Hematopoietic multipotent progenitor cell treated with erythropoietin and hydrocortisone succinate and interleukin-3 and kit ligand, for 15 days (in vitro differentiated cells): ENCODE results near the gene FAF2.
"Not testable (repeated sequence)": the region's sequence is repeated elsewhere in the genome, so short reads cannot be mapped to it uniquely, and the experiment has no call there.

Source experiments
- DNase-seq: peaks from one replicate; pipeline ENCODE4 v3.0.0-alpha.2; 2015; ENCODE audit warnings: low spot score

The FAF2 gene, protein sequence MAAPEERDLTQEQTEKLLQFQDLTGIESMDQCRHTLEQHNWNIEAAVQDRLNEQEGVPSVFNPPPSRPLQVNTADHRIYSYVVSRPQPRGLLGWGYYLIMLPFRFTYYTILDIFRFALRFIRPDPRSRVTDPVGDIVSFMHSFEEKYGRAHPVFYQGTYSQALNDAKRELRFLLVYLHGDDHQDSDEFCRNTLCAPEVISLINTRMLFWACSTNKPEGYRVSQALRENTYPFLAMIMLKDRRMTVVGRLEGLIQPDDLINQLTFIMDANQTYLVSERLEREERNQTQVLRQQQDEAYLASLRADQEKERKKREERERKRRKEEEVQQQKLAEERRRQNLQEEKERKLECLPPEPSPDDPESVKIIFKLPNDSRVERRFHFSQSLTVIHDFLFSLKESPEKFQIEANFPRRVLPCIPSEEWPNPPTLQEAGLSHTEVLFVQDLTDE

DNA sequence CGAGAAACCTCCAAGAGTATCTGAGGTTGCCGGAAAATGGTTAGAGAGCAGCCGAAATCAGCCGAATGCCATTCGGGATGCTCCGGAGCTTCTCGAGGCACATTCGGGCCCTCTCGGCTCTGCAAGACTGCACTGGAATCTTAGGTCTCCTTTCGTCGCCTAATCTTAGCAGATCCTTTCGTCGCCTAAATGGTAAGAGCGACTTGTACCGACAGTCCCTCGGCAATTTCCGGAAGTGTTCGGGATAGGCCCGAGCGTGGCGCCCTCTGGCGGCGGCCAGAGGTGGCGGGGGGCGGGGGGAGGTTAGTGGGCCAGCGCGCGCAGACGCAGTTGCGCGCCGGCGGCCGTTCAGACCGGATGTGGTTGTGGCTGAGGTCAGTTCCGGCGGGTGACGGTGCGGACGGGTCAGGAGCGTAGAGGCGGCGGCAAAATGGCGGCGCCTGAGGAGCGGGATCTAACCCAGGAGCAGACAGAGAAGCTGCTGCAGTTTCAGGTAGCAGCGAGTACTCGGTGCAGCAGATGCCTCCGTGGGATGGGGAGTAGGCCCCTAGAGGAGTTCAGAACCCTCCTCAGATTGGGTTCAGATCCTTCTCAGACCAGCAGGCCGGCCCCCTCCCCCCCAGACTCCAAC, at the start of gene FAF2:
FAF2 (plus strand) TSS at position 408 of the 631 bp plus-strand sequence; CDS start at position 431, 23 bp downstream.
- peak; percentile 96 for DNase-seq

- no peak for DNase-seq
Measured at GRCh38 chr5:176400382-176401156, 47.6 kb upstream of the FAF2 start.

DNA sequence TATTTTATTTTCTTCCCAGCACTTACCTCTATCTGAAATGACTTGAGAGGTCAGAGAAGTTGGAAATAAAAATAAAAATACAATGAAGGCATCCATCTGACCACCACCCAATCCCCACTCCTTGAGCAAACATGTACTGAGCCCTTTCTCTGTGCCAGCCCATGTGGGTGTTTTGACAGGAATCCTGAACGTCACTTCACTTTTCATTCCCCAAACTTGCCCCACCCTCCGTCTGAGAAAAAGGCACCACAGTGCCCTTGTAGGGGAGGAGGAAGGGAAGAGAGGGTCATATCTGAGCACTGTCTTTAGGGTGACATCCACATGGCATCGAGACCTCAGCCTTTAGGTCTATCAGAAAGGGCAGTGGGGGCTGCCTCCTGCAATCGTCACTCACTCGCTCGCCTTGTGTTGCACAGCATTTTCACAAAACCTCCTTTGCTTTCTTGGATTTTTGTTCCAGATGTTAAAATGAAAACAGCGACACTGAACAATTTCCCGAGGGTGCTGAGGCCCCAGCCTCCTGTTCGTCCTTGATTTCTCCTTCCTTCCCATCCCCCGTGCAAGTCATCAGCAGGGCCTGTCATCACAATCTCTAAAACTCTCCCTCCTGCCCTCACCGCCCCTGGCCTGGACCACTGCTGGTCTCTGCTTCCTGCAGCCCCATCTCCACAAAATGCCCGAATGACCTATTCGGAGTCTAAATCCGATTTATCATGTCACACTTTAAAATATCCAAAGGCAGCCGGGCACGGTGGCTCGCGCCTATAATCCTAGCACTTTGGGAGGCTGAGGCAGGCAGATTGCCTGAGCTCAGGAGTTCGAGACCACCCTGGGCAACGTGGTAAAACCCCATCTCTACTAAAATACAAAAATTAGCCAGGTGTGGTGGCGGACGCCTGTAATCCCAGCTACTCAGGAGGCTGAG, 46.6 kb upstream of the FAF2 start:
- DNase-seq = no peak

DNA sequence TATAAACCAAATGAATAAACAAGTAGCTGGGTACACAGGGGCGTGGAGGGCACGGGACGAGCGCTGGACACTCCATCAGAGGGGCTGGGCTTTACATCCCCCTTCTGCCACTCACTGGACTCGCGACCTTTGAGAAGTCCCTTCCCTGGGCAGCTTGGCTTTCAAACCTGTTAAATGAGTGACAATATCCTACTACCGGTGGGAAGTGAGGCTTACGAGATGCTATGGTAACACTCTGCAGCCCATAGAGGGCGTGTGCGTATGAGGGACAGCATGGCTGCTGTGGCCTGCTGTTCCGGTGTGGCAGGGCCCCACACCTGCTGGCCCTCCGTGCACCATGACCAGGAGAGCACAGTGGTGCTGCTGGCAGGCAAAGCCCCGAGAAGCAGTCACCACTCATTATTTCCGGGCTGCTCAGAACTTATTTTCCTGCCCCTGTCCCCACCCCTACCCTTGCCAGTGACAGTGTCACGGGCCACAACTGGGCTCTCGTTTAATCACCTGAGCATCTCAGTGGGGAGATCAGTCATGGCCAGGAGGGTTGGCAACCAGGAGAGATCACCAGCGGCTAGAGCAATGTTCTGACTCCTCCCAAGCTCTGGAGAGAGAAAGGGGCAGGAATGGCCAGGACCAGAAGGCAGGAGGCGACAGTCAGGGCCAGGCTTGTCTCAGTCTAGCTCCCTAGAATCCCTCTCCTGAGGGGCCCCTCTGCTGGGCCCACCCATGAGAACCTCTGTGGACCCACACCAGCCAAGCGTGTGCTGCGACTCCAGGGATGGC, 42.3 kb upstream of the FAF2 start:
- DNase-seq = no peak

GRCh38 chr5:176406436-176407052, 41.6 kb upstream of the FAF2 start:
- no peak for DNase-seq

DNA sequence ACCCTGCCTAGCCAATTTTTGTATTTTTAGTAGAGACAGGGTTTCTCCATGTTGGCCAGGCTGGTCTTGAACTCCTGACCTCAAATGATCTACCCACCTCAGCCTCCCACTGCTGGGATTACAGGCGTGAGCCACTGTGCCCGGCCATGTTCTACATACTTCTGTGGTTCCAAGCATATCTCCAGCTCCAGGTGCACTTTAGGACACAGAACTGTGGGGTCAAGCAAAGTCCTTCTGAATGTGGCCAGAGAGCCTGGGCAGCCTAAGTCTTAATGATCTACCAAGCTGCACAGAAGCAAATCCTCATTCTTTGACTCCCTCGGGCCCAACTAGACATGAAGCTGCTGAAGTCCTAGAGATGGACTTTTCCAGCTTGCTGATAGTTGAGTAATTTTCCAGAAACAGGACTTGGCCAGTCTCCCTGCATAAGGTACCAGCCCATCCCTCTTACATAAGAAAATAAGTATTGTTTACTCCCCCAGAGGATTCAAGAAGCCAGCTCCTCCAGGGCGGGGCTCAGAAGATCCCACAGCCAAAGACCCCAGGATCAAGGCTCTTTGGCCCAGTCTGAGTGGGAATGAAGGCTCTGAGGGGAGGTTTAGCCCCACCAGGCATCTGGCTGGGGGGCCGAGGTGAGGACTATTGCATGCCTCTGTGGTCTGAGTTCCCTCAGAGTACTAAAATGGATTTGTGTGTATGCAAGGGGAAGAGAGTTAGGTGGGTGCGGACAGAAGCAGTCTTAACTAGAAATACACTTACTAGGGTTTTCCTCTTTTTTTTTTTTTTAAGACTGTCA, 40.5 kb upstream of the FAF2 start:
- DNase-seq = no peak

- DNase-seq = not testable (repeated sequence)
Measured at GRCh38 chr5:176408252-176408573, 40.0 kb upstream of the FAF2 start.

- no peak for DNase-seq
Measured at GRCh38 chr5:176408590-176408989, 39.6 kb upstream of the FAF2 start.

- no peak for DNase-seq
Measured at GRCh38 chr5:176409765-176410164, 38.4 kb upstream of the FAF2 start.

GRCh38 chr5:176410486-176411180, 37.6 kb upstream of the FAF2 start:
- no peak for DNase-seq

DNA sequence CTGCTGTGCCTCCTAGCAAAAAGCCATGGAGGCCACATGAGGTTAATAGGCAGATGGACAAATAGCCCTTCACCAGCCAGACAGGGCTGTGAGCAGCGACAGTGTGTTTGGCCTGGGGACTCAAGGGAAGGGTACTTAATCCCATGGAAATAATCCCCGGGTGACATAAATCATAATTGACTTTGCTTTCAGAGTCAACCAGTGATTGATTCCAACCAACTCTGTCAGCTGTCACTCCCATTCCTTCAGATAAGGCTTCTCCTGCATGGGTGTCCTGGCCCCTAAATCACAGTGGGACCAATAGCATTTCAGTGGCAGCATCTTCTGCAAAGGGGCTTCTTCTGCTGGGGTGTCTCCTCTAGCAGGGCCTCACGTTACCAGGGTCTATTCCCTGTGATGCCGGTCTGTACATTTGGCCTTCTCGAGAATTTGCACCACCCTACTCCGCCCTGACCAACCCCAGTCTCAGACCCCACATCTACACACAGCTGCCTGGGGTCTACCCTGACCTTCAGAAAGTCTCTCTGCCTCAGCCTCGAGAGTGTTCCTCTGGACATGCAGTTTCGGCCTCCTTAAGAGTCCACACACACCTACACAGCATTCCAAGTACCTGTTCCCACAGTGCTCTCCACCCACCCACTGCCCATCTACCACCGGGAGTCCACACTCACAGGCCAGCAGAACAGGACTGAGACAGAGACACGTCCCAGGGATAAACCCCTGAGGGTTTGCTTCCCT, 35.5 kb upstream of the FAF2 start:
- DNase-seq = no peak

DNA sequence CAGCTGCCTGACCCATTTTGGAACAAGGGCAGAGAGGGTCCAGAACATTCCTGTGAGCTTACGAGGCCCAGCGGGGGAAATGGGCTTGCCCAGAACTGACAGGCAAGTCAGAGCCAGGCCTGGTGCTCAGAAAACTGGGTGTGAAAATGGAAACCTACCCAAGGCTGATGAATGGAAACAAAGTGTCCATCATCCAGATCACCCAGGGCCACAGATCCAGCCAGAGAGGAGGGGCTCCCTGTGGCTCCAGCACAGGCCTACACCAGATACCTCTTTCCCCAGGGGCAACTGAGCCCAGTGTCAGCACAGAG, 35.0 kb upstream of the FAF2 start:
- no peak for DNase-seq

GRCh38 chr5:176413709-176414191, 34.4 kb upstream of the FAF2 start:
- no peak for DNase-seq

- DNase-seq = no peak
Measured at GRCh38 chr5:176414704-176415103, 33.5 kb upstream of the FAF2 start.

- no peak for DNase-seq
Measured at GRCh38 chr5:176415240-176415951, 32.8 kb upstream of the FAF2 start.

DNA sequence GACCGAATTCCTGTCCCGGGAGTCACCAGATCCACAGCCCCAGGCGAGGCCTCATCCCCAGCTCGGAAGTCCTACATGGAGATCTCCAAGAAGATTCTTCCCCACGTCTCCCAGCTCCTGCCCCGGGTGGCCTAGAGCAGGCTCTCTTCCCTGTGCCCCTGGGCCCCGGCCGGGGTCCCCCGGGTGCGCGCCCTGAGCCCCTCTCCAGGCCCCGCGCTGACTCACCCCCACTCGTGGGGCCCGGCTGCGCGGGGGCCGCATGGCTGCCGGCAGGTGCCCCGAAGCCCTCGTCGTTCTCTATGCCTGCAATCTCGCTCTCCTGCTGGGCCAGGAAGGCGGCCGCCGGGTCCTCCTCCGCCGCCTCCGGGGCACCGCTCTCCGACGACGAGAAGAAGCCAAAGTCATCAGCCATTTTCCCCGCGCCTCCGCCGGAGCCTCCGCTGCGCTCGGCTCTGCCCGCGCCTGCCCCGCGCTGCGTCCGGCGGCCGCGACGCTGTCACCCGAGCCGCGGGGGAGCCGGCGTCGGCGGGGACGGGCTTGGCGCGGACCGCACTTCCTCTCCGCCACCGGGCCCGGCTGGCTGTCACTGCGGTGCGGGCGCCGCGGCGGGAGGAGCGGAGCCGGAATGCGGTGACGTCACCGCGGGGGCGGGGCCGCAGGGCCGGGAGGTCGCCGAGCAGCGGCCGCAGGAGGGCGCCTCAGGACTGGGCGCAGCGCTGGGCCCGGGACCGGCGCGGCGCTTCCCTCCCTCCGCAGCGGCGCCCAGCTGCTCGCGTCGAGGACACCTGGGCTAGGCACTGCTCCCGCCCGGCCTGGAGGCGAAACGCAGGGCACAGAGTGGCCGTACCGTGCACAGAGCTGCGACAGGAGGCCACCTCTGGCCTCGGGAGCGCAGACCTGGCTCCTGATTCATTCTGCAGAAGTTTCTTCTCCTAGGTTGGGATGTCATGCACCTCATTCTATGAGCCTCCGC, 31.9 kb upstream of the FAF2 start, which contains the start of gene CLTB:
CLTB (minus strand) TSS at position 588 of the 973 bp plus-strand sequence; CDS start at position 412, 176 bp downstream.
- peak; percentile 91 for DNase-seq
